Skin epidermis (tissue), 12 donors: Measurements from ENCODE around the gene INHBA.

Experiments
- H3K27ac ChIP-seq, 21 experiments: fragments of 200-600 bp; sonication (generic) in 11 of 21; one replicate each; pipeline ENCODE4 v1.5.0; 2020; ENCODE audit warnings: mild to moderate bottlenecking in 3 of 21, inconsistent platforms in 2 of 21, moderate library complexity in 2 of 21
- H3K4me3 ChIP-seq, 7 experiments: fragments of 200-600 bp; sonication (generic) in 2 of 7; one replicate each; pipeline ENCODE4 v1.5.0; 2020; ENCODE audit warnings: inconsistent platforms in 2 of 7, mild to moderate bottlenecking in 2 of 7, moderate library complexity in 1 of 7

Gene INHBA

DNA sequence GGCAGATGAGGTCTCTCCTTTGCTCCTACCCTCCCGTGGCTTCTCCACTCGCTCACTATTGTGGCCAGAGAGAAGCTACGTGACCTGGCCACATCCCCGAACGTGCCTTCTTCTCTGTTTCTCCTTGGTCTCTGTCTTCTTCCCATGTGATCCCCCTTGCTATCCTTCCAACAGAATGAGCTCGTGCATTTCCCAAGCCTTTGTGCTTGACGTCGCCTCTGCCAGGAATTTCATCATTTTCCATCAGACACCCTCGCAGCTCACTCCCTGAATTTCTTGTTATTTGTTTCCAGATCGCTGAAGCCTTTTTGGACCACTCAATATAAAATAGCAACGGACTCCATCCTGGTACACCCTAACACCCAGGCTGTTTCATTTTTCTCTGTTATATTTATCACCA, 13.8 kb upstream of the INHBA start:
- Histone ChIP-seq H3K4me3 (no peak overlapping the region), H3K27ac (no peak overlapping the region)

DNA sequence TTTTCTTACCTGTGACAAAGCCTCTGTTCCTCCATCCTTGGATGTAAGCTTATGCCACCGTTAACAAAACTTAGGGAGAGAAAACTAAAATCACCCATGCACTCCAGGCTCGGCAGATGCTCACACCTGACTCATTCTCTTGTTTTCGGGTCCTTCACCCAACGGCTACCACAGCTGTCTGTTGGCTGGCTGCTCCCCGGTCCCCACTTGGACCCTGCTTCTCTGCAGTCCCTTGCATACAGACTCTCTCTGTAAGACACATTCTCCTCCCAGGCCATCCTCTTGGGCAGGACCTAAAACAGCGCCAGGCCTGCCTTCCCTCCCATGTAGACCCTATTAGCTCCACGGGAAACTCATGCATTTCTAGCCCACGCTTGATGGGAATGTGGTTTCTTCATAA, 12.1 kb upstream of the INHBA start:
- Histone ChIP-seq H3K4me3 (no peak overlapping the region), H3K27ac (no peak overlapping the region)

DNA sequence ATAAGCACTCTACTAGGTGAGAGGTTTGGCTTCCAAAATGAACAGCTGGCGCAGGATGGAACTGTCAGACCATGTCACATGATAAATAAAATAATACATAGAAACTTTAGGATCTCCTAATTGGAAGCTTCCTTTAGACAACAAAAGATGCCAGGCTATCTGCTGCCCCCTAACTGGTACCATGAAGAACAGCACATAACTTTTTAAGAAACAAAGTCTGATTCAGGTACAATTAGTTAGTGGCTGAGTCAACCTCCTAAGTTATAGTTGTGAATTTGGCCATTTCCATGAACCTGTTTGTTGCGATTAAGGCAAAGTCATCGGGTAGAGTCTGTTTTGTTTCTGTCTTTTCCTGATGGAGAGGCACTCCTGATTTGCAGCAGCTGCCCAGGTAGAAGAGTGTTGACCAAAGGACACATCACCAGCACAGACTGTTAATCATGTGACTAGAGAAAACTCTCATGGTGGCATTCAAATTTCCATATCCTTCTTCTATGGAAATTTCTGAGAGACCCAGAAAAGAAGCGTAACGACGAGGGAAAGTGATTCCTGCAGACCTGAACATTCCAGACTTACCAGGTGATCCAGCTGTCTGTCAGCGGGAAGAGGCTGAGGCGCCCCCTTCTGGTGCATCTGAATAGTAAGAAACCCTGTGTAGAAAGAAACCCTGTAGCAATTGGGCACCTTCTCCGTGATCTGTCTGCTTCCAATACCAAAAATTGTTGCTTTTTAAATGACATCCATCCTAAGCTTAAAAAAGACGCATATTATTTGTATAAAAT, 8.6 kb upstream of the INHBA start:
- H3K4me3 ChIP-seq, result no peak overlapping the region

DNA sequence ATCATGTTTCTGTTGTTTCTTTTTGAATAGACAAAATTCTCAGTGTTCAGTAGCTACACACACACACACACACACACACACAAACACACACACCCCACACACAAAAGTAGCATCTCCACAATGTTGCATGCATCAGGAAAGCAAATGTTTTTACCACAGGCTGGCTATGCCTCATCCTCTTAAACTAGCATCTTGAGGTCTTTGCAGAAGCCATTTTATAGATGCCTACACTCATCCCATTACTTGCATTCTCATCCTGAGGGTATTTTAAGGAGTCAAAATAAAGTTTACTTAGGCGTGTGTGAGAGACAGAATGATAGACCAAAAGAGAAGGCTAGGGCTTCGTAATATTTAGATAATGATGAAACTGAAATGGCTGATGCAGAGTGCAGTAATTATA, 7.9 kb upstream of the INHBA start:
- H3K27ac ChIP-seq, result no peak overlapping the region

More for the DNA sequence above, 8.6 kb upstream of the INHBA start:
- H3K27ac ChIP-seq, result no peak overlapping the region

DNA sequence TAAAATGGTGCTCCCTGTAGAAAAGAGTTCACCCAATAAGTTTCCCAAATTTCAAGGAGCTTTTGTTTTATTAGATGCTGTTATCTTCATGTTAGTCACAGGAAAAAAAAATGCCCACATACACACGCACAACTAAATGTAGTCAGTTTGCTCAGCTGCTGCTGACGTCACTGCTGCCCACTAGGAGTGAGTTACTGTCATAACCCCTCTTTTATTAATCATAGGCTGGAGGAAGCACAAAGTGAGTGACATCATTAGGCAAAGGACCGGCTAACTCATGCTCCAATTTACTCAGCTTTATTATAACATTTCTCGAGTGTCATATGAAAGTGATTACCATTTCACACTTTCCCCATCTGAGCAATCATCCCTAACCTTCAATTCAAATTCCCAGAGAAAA, 6.7 kb upstream of the INHBA start:
- Histone ChIP-seq H3K4me3 (no peak overlapping the region), H3K27ac (peak overlapping the region in 1 of 21 experiments; percentile 46)

More for the DNA sequence above, 7.9 kb upstream of the INHBA start:
- H3K4me3 ChIP-seq, result no peak overlapping the region

DNA sequence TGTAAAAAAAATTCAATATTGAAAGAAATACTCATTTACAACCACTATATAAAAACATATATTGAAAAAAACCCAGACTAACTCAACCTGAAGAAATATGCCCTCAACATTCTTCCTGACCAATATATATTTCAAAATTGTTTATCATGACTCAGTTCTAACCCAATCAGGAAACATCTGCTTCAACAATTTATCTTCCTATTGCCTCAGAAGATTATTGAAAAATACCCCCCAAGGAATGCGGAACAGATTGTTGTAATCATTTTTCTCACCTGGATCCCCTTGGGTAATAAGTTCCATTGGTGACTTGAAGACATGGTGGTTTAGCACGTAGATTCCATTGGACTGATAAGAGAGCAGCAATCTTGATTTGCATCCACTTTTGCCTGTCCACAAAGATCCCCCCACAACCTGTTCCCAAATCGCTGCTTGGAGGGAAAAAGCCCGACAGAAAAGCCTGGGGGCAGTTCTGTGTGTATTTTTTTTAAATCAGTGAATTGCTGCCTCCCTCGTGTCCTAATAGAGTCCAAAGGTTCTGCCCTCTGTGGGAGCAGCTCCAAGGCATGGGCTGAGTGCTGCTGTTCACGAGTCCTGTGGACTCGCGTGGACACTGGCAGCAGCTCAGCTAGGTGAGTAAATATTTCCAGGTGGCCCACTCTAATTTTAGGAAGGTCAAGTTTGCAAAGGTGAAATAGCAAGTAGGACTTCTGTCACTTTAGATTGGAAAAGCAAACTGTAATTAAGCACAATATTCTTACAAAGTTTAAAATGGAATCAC, 5.9 kb upstream of the INHBA start:
- Histone ChIP-seq H3K4me3 (no peak overlapping the region), H3K27ac (peak overlapping the region in 1 of 21 experiments; percentile 46)

DNA sequence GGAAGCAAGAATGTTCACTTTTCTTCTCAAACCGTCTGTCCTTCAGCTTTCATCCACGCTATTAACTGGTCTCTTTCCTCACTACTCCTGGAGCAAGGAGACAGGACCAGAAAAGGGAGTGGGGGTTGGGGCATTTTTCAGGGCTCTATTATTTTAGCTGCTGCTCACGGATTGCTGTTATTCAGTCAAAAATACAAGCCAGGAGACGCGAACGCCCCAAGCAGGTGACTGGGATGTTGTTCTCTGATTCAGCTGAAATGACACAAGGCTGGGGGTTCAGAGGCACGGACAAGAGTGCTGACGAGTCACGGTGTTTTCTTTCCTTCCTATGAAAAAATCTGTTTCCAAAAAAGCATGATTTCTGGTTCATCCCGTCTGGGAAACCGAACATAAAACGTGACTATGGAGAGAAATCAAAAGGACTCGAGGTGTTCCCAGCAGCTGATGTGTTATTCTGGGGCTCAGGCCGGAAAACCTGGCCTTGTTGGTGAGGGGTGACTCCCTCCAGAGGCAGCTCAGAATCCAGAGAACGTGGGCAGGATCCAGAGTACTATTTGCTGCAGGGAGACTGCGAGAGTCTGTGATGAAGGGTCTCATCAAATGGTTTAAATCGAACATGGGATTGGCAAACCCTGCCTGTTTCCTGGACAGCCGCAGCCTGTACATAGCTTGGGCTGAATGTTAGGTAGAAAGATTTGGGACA, 3.5 kb upstream of the INHBA start:
- Histone ChIP-seq H3K27ac (peak overlapping the region in 1 of 21 experiments; percentile 31), H3K4me3 (no peak overlapping the region)

DNA sequence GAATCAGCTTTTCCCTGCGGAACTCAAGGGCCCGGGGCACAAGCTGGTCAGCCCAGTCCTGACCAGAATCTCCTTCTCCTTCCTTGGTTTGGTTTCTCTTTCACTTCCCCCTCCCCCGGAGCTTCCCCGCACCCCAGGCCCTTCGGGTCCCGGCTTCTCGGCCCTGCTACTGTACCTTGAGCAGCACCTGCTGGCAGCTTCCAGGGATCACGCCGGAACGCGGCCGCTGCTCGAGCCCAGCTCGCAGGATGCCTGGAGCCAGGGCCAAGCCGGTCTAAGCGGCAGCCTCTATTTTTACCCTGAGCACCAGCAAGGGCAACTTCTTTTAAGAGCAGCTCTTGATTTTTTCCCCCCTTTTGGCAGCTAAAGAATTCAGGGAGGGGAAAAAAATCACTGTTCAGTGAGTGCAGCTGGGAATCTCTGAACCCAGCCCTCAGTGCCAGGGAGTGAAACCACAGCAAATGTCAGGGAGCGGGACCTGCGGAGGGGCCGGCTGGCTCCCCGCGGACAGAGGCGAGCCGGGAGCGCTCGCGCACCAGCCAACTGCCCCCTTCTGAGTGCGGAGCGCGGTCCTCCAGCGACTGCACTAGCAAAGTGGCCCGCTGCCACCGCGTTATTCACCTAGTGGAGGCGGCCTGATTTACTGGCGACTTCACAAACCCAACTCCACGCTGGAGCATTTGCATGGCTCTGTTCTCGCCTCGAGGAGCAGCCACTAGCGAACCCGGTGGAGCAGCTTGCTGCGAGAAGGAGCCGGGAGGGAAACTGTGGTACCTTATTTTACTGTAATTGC, 2.4 kb upstream of the INHBA start:
- H3K4me3 ChIP-seq, result peak overlapping the region; percentile 31 to 49 (median 37)

DNA sequence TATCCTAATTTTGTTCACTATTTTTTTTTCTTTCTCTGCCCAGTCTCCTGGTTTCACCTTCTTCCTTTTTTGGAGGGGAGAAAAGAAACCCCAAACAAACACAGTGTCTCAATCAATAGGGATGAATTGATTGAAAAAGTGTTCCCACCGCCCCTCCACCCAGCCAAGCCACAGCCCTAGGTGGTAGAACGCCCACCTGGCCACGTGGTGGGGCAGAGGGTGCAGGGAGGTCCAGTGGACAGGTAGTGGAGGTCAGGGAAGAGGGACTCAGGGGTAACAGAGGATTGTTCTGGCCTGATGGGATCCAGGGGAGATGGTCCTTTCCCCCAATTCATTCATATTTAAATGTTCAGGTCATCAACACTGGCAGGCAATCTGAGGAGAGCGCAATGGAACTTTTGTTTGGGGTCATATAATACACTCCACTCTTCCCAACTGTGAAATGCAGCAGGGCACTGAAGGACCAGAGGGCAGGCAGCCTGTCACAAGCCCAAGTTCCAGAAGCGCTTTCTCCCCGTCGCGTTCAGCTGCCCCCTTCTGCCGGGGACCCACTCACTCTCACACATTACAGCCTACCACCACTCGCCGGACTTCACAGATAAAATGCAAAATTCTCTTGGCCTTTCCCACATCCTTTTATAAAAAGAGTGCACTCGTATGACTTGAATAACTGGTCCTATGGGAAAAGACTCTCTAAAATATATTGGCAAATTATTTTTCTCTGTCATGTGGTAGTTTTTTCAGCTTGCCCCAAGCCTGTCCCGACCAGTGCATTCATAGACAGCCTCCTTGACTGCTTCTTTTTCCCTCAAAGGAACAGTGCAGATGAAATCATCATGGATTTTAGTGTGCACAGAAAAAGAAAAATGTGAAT, 1.6 kb downstream of the INHBA start:
- Histone ChIP-seq H3K27ac (peak overlapping the region in 12 of 21 experiments; percentile 5 to 89 (median 53)), H3K4me3 (peak overlapping the region in 4 of 7 experiments; percentile 10 to 32 (median 25))

More for the DNA sequence above, 2.4 kb upstream of the INHBA start:
- peak overlapping the region in 20 of 21 experiments; percentile 5 to 81 (median 58) for H3K27ac ChIP-seq

DNA sequence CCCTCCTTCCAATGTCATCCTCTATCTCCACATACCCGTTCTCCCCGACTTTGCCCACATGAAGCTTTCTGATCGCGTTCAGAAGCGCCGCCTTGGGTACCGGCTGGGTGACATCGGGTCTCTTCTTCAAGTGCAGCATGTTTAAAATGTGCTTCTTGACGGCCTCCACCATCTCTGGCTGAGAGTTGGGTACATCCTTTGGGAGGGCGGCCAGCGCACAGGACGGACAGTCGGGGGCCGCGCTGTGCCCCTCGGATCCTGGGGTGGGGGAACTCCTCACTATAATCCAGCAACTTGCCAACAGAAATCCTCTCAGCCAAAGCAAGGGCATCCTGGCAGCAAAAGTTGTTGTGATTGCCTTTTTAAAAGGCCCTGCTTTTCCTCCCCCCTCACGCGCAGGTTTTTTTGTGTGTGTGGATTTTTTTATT, 2.8 kb downstream of the INHBA start:
- Histone ChIP-seq H3K4me3 (peak overlapping the region; percentile 2 to 43 (median 29)), H3K27ac (peak overlapping the region in 19 of 21 experiments; percentile 31 to 89 (median 72))

DNA sequence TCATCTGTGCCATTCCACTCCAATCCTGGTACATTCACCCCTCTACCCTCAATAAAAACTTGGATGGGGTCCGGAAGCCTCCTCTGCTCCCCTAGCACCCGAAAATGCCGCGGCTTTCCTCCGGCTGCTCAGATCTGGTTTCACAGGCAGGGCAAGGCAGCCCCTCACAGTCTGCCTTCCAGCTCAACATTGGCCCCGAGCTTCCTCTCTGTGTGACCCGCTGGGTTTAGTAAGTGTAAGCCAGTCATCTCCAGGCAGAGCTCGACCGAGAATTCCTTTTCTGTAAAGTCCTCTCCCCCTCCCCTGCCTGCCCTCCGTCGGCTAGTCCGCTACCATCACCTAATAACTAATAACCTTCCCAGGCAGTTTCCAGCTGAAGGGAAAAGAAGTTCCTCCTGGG, 3.4 kb downstream of the INHBA start:
- Histone ChIP-seq H3K27ac (peak overlapping the region in 19 of 21 experiments; percentile 31 to 89 (median 72)), H3K4me3 (peak overlapping the region; percentile 2 to 43 (median 29))

DNA sequence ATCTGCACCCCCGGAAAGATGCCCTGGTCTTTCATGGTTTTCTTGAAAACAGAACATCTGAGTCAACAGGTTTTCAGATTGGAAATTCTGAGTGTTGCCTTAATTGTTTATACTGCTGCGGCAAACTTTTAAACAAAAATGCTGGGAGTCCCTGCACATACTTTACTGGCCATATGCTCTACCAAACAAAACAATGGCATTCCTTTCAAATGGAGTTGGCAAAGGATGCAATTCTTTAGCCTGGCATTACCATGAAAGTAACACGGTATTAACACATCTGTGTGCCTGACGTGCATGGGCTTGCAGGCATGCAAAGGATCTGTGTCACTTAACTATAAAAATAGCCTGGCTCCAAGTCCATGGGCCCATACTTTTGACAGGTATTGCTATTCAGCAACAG, 4.2 kb downstream of the INHBA start:
- H3K27ac ChIP-seq, result peak overlapping the region in 15 of 21 experiments; percentile 35 to 89 (median 72)
- peak overlapping the region; percentile 2 to 43 (median 29) for H3K4me3 ChIP-seq

DNA sequence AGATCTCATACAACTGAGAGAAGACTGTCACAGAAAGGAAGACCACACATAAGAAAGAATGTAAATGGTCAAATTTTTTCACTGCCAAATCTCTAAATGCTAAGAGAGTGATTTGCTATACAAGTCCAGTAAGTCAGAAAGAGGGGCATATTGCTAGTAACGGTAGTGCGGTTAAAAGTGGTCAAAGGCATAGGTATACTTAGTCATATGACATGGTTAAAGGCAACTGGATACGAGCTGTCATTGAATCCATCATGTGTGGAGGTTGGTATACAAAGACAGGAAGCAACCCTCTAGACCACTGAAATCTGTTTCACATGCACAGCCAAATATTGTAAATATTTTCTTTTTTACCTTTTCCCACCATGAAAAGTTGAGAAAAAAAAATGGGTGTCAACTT, 4.8 kb downstream of the INHBA start:
- H3K4me3 ChIP-seq, result peak overlapping the region; percentile 2 to 43 (median 29)
- H3K27ac ChIP-seq, result peak overlapping the region in 11 of 21 experiments; percentile 35 to 89 (median 74)

DNA sequence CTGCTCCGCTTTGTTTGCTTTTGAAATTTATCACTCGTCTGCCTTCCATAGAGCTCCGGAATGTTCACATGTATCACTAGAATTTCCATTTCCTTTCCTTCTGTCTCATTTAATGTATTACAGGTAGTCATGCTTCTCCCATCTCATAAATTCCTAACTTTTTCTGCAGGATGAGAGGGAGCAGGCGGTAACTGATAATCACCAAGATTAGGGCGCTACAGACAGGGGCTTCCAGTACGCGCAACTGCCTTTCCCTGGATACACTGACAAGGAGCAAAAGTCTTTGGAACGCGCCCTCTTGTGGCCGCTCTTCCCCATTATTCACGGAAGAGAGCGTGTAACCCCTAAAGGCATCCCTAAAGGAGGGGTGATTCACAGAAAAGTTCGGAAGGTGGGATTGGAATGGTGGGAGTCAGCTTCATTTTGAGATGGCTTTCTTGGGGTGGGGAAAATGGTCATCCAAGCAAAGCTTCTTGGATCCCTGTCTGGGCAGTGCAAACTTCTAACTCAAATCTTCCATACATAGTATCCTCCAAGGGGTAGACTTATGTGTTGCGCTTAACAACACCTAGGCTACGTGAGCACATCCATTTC, 6.5 kb downstream of the INHBA start:
- H3K4me3 ChIP-seq, result peak overlapping the region in 6 of 7 experiments; percentile 6 to 30 (median 28)
- peak overlapping the region in 12 of 21 experiments; percentile 10 to 89 (median 62) for H3K27ac ChIP-seq

DNA sequence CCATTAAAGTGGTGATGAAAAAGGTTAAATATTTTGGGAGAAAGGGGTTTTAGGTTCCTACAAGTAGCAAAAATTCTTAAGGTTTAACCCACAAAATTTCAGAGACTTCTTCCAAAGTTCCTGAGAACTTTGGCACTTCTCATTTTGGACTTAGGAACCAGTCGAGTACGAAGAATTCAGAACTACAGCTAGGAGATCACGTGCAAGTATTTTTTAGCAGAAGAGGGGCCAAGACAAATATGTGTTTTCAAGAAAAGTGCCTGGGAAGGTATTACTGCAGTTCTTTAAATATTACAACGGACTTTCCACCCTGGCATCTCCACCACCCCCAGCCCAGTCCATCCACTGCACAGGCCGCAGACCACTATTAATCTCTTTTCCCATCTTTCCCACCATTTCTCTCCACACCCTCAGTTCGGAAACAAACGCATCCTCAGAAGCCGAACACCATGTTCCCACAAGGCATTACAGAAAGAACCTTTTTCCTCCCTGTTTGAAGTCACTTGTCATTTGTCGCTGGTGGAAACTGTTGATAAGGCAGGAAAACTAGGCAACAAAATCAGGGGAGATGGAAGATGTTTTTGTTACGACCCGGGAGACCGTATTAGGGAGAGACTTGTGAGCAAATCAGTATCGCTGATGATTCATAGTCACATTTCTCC, 7.1 kb downstream of the INHBA start:
- peak overlapping the region in 10 of 21 experiments; percentile 10 to 89 (median 68) for H3K27ac ChIP-seq
- H3K4me3 ChIP-seq, result peak overlapping the region in 6 of 7 experiments; percentile 6 to 30 (median 28)

DNA sequence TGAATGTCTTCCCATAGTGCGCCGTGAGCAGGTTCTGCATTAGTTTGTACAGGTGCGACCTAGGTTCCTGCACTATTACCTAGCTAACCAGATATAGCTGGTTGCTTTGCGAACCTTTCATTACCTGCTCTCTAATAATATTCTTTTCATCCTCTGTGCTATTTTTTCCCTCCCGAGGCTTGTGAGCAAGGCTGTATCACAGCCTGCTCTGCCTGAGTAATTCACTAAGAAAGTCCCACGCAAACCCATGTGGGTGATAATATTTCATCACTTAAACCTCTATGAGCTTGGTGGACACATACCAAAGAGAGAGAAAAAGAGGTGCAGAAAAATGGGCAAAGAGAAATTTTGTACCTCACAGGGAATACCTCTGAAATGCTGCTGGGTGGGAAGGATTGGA, 8.4 kb downstream of the INHBA start:
- peak overlapping the region in 3 of 21 experiments; percentile 9 to 89 (median 21) for H3K27ac ChIP-seq
- H3K4me3 ChIP-seq, result no peak overlapping the region
